Osteocyte (in vitro differentiated cells): ENCODE measurements around the gene GABRA5. TPM values are rescaled to one million over a fixed set of nuclear protein-coding genes. Genes with fewer than 3 reads are reported as not detected.

ENCODE experiments used
- DNase-seq: peaks from one replicate; pipeline ENCODE4 v3.0.0; 2021; ENCODE audit warnings: mixed read lengths; ENCODE audit not compliant: unreplicated experiment; ENCODE audit errors: extremely low spot score
- H3K27ac Mint-ChIP-seq: one replicate; pipeline ENCODE4 v1.8.0; 2021; ENCODE audit warnings: mild to moderate bottlenecking, mixed read lengths; ENCODE audit not compliant: unreplicated experiment
- H3K27me3 Mint-ChIP-seq: one replicate; pipeline ENCODE4 v1.8.0; 2021; ENCODE audit warnings: mixed read lengths; ENCODE audit not compliant: unreplicated experiment
- H3K36me3 Mint-ChIP-seq: one replicate; pipeline ENCODE4 v1.8.0; 2021; ENCODE audit warnings: mixed read lengths; ENCODE audit not compliant: unreplicated experiment
- H3K4me1 Mint-ChIP-seq: one replicate; pipeline ENCODE4 v1.8.0; 2021; ENCODE audit warnings: mixed read lengths; ENCODE audit not compliant: unreplicated experiment
- H3K4me3 Mint-ChIP-seq: one replicate; pipeline ENCODE4 v1.8.0; 2021; ENCODE audit warnings: mild to moderate bottlenecking, moderate library complexity, mixed read lengths; ENCODE audit not compliant: unreplicated experiment
- H3K9me3 Mint-ChIP-seq: one replicate; pipeline ENCODE4 v1.8.0; 2021; ENCODE audit warnings: mixed read lengths; ENCODE audit not compliant: unreplicated experiment
- CTCF ChIP-seq: fragments of 200-600 bp; sonication (generic); IDR thresholded peaks from 2 replicates; pipeline ENCODE4 v1.5.0; 2021; ENCODE audit warnings: antibody characterized with exemption, mild to moderate bottlenecking, moderate library complexity
- total RNA-seq: library from RNA; stranded (reverse); gene quantifications from 2 replicates; pipeline ENCODE4 v1.2.1, GENCODE V29; 2021

The GABRA5 gene
- total RNA-seq, 1 donor from 2014 or later: not detected

- H3K9me3 Mint-ChIP-seq: no peaks in the 10 kb centered on the region
- no peak overlapping the region for H3K4me3 Mint-ChIP-seq
- no peak overlapping the region for H3K27ac Mint-ChIP-seq
- no peaks in the 10 kb centered on the region for H3K36me3 Mint-ChIP-seq
- peak; percentile 71 for TF ChIP-seq CTCF
- H3K27me3 Mint-ChIP-seq: peaks cover 16% of the 10 kb centered on the region
- DNase-seq: no peak
- peaks cover 4% of the 10 kb centered on the region for H3K4me1 Mint-ChIP-seq
These were observed 107.4 kb downstream of the GABRA5 start for GRCh38 chr15:26974120-26974780.

GRCh38 chr15:26981492-26981891 lies 114.6 kb downstream of the GABRA5 start:
- no peak for TF ChIP-seq CTCF
- no peak overlapping the region for H3K4me3 Mint-ChIP-seq
- H3K36me3 Mint-ChIP-seq: no peaks in the 10 kb centered on the region
- peaks cover 2% of the 10 kb centered on the region for H3K27me3 Mint-ChIP-seq
- H3K4me1 Mint-ChIP-seq: no peaks in the 10 kb centered on the region
- H3K9me3 Mint-ChIP-seq: no peaks in the 10 kb centered on the region
- H3K27ac Mint-ChIP-seq: no peak overlapping the region
- DNase-seq: no peak

- H3K27ac Mint-ChIP-seq: no peak overlapping the region
- H3K36me3 Mint-ChIP-seq: no peaks in the 10 kb centered on the region
- H3K27me3 Mint-ChIP-seq: no peaks in the 10 kb centered on the region
- no peak overlapping the region for H3K4me3 Mint-ChIP-seq
- no peaks in the 10 kb centered on the region for H3K9me3 Mint-ChIP-seq
- no peaks in the 10 kb centered on the region for H3K4me1 Mint-ChIP-seq
- no peak for DNase-seq
- TF ChIP-seq CTCF: no peak
These were observed 117.0 kb downstream of the GABRA5 start for GRCh38 chr15:26983822-26984221.

GRCh38 chr15:26985050-26985449 lies 118.2 kb downstream of the GABRA5 start:
- H3K36me3 Mint-ChIP-seq: no peaks in the 10 kb centered on the region
- no peak overlapping the region for H3K4me3 Mint-ChIP-seq
- H3K27ac Mint-ChIP-seq: no peak overlapping the region
- no peaks in the 10 kb centered on the region for H3K9me3 Mint-ChIP-seq
- DNase-seq: no peak
- TF ChIP-seq CTCF: no peak
- peaks cover 4% of the 10 kb centered on the region for H3K27me3 Mint-ChIP-seq
- no peaks in the 10 kb centered on the region for H3K4me1 Mint-ChIP-seq

- DNase-seq: no peak
- H3K36me3 Mint-ChIP-seq: no peaks in the 10 kb centered on the region
- peaks cover 16% of the 10 kb centered on the region for H3K27me3 Mint-ChIP-seq
- H3K4me1 Mint-ChIP-seq: no peaks in the 10 kb centered on the region
- TF ChIP-seq CTCF: no peak
- no peak overlapping the region for H3K27ac Mint-ChIP-seq
- H3K9me3 Mint-ChIP-seq: peaks cover 26% of the 10 kb centered on the region
- H3K4me3 Mint-ChIP-seq: no peak overlapping the region
These were observed 129.4 kb downstream of the GABRA5 start for GRCh38 chr15:26996250-26996649.

Other genes with a start within 250 kb of the GABRA5 start
- 7.4 and 9.7 TPM in 2 replicates for gene GABRB3, start 94.0 kb upstream of the GABRA5 start, total RNA-seq
- gene GABRG3, start 104.1 kb downstream of the GABRA5 start, total RNA-seq: 0.19 and 0.24 TPM in 2 replicates